Neural cell (in vitro differentiated cells): Measurements from ENCODE around the gene GPR63. TPM values are rescaled to one million over a fixed set of nuclear protein-coding genes. Genes with fewer than 3 reads are reported as not detected.

ENCODE experiments used
- H2AFZ ChIP-seq: fragments of 200-600, 300-800 bp; sonication (generic), shearing (Covaris generic); 2 replicates; pipeline ENCODE4 v1.6.0; 2014; ENCODE audit warnings: low read depth, mild to moderate bottlenecking, antibody characterized with exemption, low read length, moderate library complexity
- H3F3A ChIP-seq: fragments of 200-600 bp; shearing (Covaris generic); 2 replicates; pipeline ENCODE4 v1.6.1; 2016; ENCODE audit warnings: mild to moderate bottlenecking, moderate library complexity, mixed read lengths, antibody characterized with exemption, low read length; ENCODE audit not compliant: insufficient read depth, poor library complexity, severe bottlenecking
- H3K27ac ChIP-seq: fragments of 200-600, 300-800 bp; sonication (generic), shearing (Covaris generic); 2 replicates; pipeline ENCODE4 v1.5.1; 2014; ENCODE audit warnings: mild to moderate bottlenecking, low read length, moderate library complexity
- H3K27me3 ChIP-seq: fragments of 300-800, 200-600 bp; sonication (generic), shearing (Covaris generic); 2 replicates; pipeline ENCODE4 v1.6.0; 2014; ENCODE audit warnings: mild to moderate bottlenecking, low read depth, low read length, moderate library complexity; ENCODE audit not compliant: insufficient read depth
- H3K36me3 ChIP-seq: fragments of 300-800, 200-600 bp; sonication (generic), shearing (Covaris generic); 2 replicates; pipeline ENCODE4 v1.5.1; 2014; ENCODE audit warnings: mild to moderate bottlenecking, antibody characterized with exemption, low read length, moderate library complexity; ENCODE audit not compliant: insufficient read depth
- H3K4me2 ChIP-seq: fragments of 300-800, 200-600 bp; sonication (generic), shearing (Covaris generic); 2 replicates; pipeline ENCODE4 v1.6.0; 2014; ENCODE audit warnings: mild to moderate bottlenecking, low read length
- H3K4me3 ChIP-seq: fragments of 300-800, 200-600 bp; sonication (generic), shearing (Covaris generic); 2 replicates; pipeline ENCODE4 v1.5.1; 2014; ENCODE audit warnings: mild to moderate bottlenecking, low read length, moderate library complexity
- H3K79me2 ChIP-seq: fragments of 200-600 bp; shearing (Covaris generic); replicated peaks from 2 replicates; pipeline ENCODE4 v1.6.0; 2014; ENCODE audit warnings: mild to moderate bottlenecking, low read length, moderate library complexity; ENCODE audit not compliant: insufficient read depth
- H3K9ac ChIP-seq: fragments of 300-800, 200-600 bp; sonication (generic), shearing (Covaris generic); 2 replicates; pipeline ENCODE4 v1.6.1; 2016; ENCODE audit warnings: mild to moderate bottlenecking, low read length, mixed read lengths
- H3K9me2 ChIP-seq: fragments of 200-600 bp; shearing (Covaris generic); 2 replicates; pipeline ENCODE4 v1.6.1; 2016; ENCODE audit warnings: mild to moderate bottlenecking, low read length, mixed read lengths; ENCODE audit not compliant: insufficient read depth
- H3K9me3 ChIP-seq: fragments of 200-600, 300-800 bp; sonication (generic), shearing (Covaris generic); 2 replicates; pipeline ENCODE4 v1.6.1; 2016; ENCODE audit warnings: mild to moderate bottlenecking, mixed run types, low read length, moderate library complexity, mixed read lengths
- H4K20me1 ChIP-seq: fragments of 200-600 bp; shearing (Covaris generic); 2 replicates; pipeline ENCODE4 v1.6.1; 2016; ENCODE audit warnings: mild to moderate bottlenecking, mixed run types; ENCODE audit not compliant: insufficient read depth
- EP300 ChIP-seq: fragments of 450-650 bp; conservative IDR thresholded peaks from 2 replicates; pipeline ENCODE4 v1.6.1; 2014; ENCODE audit warnings: antibody characterized with exemption, mild to moderate bottlenecking, moderate library complexity; ENCODE audit not compliant: poor library complexity, severe bottlenecking
- EZH2 ChIP-seq: fragments of 200-600, 300-800 bp; shearing (Covaris generic), sonication (generic); IDR thresholded peaks from 2 replicates; pipeline ENCODE4 v1.6.1; 2014; ENCODE audit warnings: antibody characterized with exemption, low read length, borderline replicate concordance, mild to moderate bottlenecking; ENCODE audit not compliant: insufficient read depth, poor library complexity, severe bottlenecking
- MXI1 ChIP-seq: fragments of 450-650 bp; conservative IDR thresholded peaks from 2 replicates; pipeline ENCODE4 v1.6.1; 2014; ENCODE audit warnings: antibody characterized with exemption, mild to moderate bottlenecking; ENCODE audit not compliant: poor library complexity, severe bottlenecking
- POLR2AphosphoS5 ChIP-seq: IDR thresholded peaks from 2 replicates; pipeline ENCODE4 v1.6.1; 2012
- SMC3 ChIP-seq: fragments of 450-650 bp; conservative IDR thresholded peaks from 2 replicates; pipeline ENCODE4 v1.6.1; 2014; ENCODE audit warnings: antibody characterized with exemption, mild to moderate bottlenecking, moderate library complexity; ENCODE audit not compliant: poor library complexity
- polyA plus RNA-seq: library from polyadenylated mRNA; depleted of rRNA; stranded (reverse); fragments of >200 nt; gene quantifications from 2 replicates; pipeline ENCODE4 v1.2.3, GENCODE V29; 2014
- TF ChIP-seq, protein P1 (sequence below): IDR thresholded peaks from 2 replicates; pipeline ENCODE4 v1.6.1; 2012; ENCODE audit warnings: borderline replicate concordance
- TF ChIP-seq, protein P2 (sequence below): fragments of 450-650 bp; IDR thresholded peaks from 2 replicates; pipeline ENCODE4 v1.5.1; 2014; ENCODE audit warnings: antibody characterized with exemption, mild to moderate bottlenecking, moderate library complexity; ENCODE audit not compliant: poor library complexity, severe bottlenecking

GPR63 gene
- polyA plus RNA-seq, 1 donor from 2014 or later, result 1.6 TPM

DNA sequence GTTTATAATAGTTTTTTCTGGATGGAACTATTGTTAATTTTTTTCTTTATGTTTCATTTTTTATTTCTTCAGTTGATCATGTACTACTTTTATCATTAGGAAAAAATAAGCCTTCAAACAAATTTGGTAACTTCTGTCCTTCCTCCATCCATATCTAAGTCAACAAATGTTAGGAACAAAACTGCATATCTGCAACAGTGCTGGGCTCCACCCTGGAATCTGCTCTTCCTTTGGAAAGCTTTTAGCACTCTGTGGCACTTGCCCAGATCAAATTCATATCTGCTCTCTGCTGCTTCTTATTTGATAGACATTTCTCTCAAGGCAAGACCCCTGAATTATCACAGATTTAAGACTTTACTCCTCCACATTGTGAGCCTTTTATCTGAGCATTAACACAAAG is 24.3 kb upstream of the GPR63 start:
- Histone ChIP-seq H4K20me1 (no peaks in the 10 kb centered on the region), H3K36me3 (no peaks in the 10 kb centered on the region), H2AFZ (no peak overlapping the region), H3K4me3 (no peak overlapping the region), H3K79me2 (no peaks in the 10 kb centered on the region), H3K4me2 (no peak overlapping the region), H3K9me2 (no peaks in the 10 kb centered on the region), H3K27ac (no peak overlapping the region), H3K9me3 (no peaks in the 10 kb centered on the region), H3K27me3 (no peaks in the 10 kb centered on the region), H3F3A (no peaks in the 10 kb centered on the region), H3K9ac (no peak overlapping the region)
- TF ChIP-seq, protein P1, sequence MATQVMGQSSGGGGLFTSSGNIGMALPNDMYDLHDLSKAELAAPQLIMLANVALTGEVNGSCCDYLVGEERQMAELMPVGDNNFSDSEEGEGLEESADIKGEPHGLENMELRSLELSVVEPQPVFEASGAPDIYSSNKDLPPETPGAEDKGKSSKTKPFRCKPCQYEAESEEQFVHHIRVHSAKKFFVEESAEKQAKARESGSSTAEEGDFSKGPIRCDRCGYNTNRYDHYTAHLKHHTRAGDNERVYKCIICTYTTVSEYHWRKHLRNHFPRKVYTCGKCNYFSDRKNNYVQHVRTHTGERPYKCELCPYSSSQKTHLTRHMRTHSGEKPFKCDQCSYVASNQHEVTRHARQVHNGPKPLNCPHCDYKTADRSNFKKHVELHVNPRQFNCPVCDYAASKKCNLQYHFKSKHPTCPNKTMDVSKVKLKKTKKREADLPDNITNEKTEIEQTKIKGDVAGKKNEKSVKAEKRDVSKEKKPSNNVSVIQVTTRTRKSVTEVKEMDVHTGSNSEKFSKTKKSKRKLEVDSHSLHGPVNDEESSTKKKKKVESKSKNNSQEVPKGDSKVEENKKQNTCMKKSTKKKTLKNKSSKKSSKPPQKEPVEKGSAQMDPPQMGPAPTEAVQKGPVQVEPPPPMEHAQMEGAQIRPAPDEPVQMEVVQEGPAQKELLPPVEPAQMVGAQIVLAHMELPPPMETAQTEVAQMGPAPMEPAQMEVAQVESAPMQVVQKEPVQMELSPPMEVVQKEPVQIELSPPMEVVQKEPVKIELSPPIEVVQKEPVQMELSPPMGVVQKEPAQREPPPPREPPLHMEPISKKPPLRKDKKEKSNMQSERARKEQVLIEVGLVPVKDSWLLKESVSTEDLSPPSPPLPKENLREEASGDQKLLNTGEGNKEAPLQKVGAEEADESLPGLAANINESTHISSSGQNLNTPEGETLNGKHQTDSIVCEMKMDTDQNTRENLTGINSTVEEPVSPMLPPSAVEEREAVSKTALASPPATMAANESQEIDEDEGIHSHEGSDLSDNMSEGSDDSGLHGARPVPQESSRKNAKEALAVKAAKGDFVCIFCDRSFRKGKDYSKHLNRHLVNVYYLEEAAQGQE, result no peak
- TF ChIP-seq, protein P2, sequence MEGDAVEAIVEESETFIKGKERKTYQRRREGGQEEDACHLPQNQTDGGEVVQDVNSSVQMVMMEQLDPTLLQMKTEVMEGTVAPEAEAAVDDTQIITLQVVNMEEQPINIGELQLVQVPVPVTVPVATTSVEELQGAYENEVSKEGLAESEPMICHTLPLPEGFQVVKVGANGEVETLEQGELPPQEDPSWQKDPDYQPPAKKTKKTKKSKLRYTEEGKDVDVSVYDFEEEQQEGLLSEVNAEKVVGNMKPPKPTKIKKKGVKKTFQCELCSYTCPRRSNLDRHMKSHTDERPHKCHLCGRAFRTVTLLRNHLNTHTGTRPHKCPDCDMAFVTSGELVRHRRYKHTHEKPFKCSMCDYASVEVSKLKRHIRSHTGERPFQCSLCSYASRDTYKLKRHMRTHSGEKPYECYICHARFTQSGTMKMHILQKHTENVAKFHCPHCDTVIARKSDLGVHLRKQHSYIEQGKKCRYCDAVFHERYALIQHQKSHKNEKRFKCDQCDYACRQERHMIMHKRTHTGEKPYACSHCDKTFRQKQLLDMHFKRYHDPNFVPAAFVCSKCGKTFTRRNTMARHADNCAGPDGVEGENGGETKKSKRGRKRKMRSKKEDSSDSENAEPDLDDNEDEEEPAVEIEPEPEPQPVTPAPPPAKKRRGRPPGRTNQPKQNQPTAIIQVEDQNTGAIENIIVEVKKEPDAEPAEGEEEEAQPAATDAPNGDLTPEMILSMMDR, result no peak
- no peak for TF ChIP-seq EZH2

DNA sequence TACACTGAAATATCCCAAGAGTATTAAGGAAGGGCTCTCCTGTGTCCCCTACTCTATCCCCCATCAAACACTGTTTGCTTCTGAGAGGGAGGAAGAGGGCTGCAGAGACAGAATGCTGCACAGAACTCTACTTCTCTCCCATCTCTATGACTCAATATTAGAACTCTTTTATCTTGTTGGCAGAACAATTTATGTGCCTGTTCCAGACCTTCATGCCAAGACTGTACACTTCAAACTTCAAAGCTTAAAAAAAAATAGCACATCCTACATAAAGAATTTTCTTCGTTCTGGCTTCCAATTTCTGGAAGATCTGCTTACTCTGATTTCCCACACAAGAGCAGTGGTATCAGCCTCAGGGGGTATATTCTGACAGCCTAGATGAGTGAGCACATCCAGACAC is 19.6 kb upstream of the GPR63 start:
- Histone ChIP-seq H3K9me2 (no peaks in the 10 kb centered on the region), H3K9me3 (no peaks in the 10 kb centered on the region), H3K36me3 (no peaks in the 10 kb centered on the region), H3K27me3 (no peaks in the 10 kb centered on the region), H4K20me1 (no peaks in the 10 kb centered on the region), H3K4me3 (no peak overlapping the region), H3F3A (no peaks in the 10 kb centered on the region), H3K9ac (no peak overlapping the region), H3K4me2 (no peak overlapping the region), H2AFZ (no peak overlapping the region), H3K27ac (no peak overlapping the region), H3K79me2 (no peaks in the 10 kb centered on the region)
- TF ChIP-seq, protein P1, result no peak
- TF ChIP-seq POLR2AphosphoS5, result no peak
- TF ChIP-seq SMC3, result no peak
- no peak for TF ChIP-seq MXI1
- no peak for TF ChIP-seq EZH2
- TF ChIP-seq, protein P2, result no peak
- TF ChIP-seq EP300, result no peak
